Kidney (tissue), 14 donors: ENCODE data around the gene KIAA1671. TPM values are rescaled to one million over a fixed set of nuclear protein-coding genes. Genes with fewer than 3 reads are reported as not detected.

Source experiments
- DNase-seq, 5 donors: peaks; one replicate each; pipeline ENCODE4 v3.0.0-alpha.2; 2013 to 2020
- FAIRE-seq: peaks from 2 replicates; lab custom pipeline; 2012; peaks lifted over from hg19 to GRCh38; lab: Jason Lieb, UNC
- H3K27ac ChIP-seq, 2 donors: one replicate each; pipeline ENCODE4 v1.7.0; 2013; ENCODE audit warnings: low read depth in 2 of 2, low read length in 2 of 2, inconsistent platforms in 1 of 2
- H3K27me3 ChIP-seq: one replicate; pipeline ENCODE4 v1.7.1; 2013; ENCODE audit warnings: low read length, inconsistent platforms; ENCODE audit not compliant: control insufficient read depth, insufficient read depth
- H3K36me3 ChIP-seq, 3 donors: one replicate each; pipeline versions ENCODE4 v1.7.0 to v1.7.1; 2013; ENCODE audit warnings: low read length in 3 of 3, control low read depth in 1 of 3, inconsistent platforms in 1 of 3; ENCODE audit not compliant: insufficient read depth in 3 of 3, control insufficient read depth in 2 of 3
- H3K4me1 ChIP-seq, 3 donors: one replicate each; pipeline versions ENCODE4 v1.7.0 to v1.7.1; 2013; ENCODE audit warnings: low read length in 3 of 3, inconsistent platforms in 1 of 3, low read depth in 1 of 3; ENCODE audit not compliant: control insufficient read depth in 2 of 3, insufficient read depth in 2 of 3
- H3K4me3 ChIP-seq, 3 donors: one replicate each; pipeline versions ENCODE4 v1.7.0 to v1.8.1; 2013; ENCODE audit warnings: low read length in 3 of 3, control low read depth in 1 of 3, inconsistent platforms in 1 of 3
- H3K9ac ChIP-seq, 3 donors: one replicate each; pipeline versions ENCODE4 v1.7.0 to v1.7.1; 2013; ENCODE audit warnings: low read length in 3 of 3, control low read depth in 1 of 3, inconsistent platforms in 1 of 3
- H3K9me3 ChIP-seq, 3 donors: one replicate each; pipeline versions ENCODE4 v1.7.0 to v1.7.1; 2013; ENCODE audit warnings: low read length in 3 of 3, control low read depth in 1 of 3, inconsistent platforms in 1 of 3; ENCODE audit not compliant: control insufficient read depth in 2 of 3, insufficient read depth in 1 of 3
- CTCF ChIP-seq: IDR thresholded peaks from 3 replicates; pipeline ENCODE4 v1.5.1; 2012; ENCODE audit warnings: mild to moderate bottlenecking, moderate library complexity, borderline replicate concordance; ENCODE audit not compliant: insufficient read depth; ENCODE audit errors: extremely low read depth
- intact Hi-C: fragments of 100-400 bp; cut with DNase I; formaldehyde crosslinking; loops from one replicate; pipeline ENCODE4 v1.11.1; 2022
- polyA plus RNA-seq: library from polyadenylated mRNA; stranded (reverse); fragments of 350-450 nt; fragmentation: Illumina TruSeq; extraction: RNeasy Lipid Tissue Mini Kit (QIAGEN cat#74804); gene quantifications from one replicate; pipeline ENCODE4 v1.2.3, GENCODE V29; 2014; ENCODE audit warnings: low read depth, low replicate concordance; ENCODE audit not compliant: insufficient read depth
- total RNA-seq: library from RNA; stranded (reverse); fragmentation: NEBNext Ultra II Directional; extraction: Animal tissue kit (Norgen Biotek cat#: 25700); gene quantifications from one replicate; pipeline ENCODE4 v1.2.1, GENCODE V29; 2021
- donor health status: control.
- donor health status: control.
- donor health status: control.
- donor health status: control.
- donor health status: control.
- donor health status: DM: yes; HTN: yes; CAD: no.
- donor health status: Normal renal cell carcinoma (clear cell type).

KIAA1671 gene
- total and polyA plus RNA-seq, 2 donors from 2014 or later, result 7.3 to 65.2 TPM

- FAIRE-seq, result no peak
- TF ChIP-seq CTCF, result no peak
- H3K27ac ChIP-seq, result no peak overlapping the region
Observed at GRCh38 chr22:24964441-24964840, 11.9 kb downstream of the KIAA1671 start.

GRCh38 chr22:24965822-24966626, 13.5 kb downstream of the KIAA1671 start:
- FAIRE-seq (no peak), DNase-seq (peak in 2 of 5 donors; percentile 31 to 86)
- H3K36me3 ChIP-seq, result no peaks in the 10 kb centered on the region
- H3K27ac ChIP-seq, result peak overlapping the region; percentile 30 to 55
- no peak overlapping the region for H3K4me3 ChIP-seq
- no peaks in the 10 kb centered on the region for H3K27me3 ChIP-seq
- TF ChIP-seq CTCF, result no peak
- H3K9ac ChIP-seq, result no peak overlapping the region
- H3K4me1 ChIP-seq, result peaks cover 0 to 22% (median 19%) of the 10 kb centered on the region in 3 donors
- intact Hi-C loops, result no loop called here
- H3K9me3 ChIP-seq, result no peaks in the 10 kb centered on the region

More at GRCh38 chr22:24964441-24964840, 11.9 kb downstream of the KIAA1671 start:
- intact Hi-C loops, result no loop called here
- no peak for DNase-seq
- Histone ChIP-seq H3K4me3 (no peak overlapping the region), H3K9ac (no peak overlapping the region), H3K27me3 (no peaks in the 10 kb centered on the region), H3K4me1 (peaks cover 0 to 19% (median 14%) of the 10 kb centered on the region in 3 donors), H3K9me3 (no peaks in the 10 kb centered on the region), H3K36me3 (no peaks in the 10 kb centered on the region)

GRCh38 chr22:24968066-24968561, 15.6 kb downstream of the KIAA1671 start:
- Histone ChIP-seq H3K4me1 (peaks cover 0 to 22% (median 16%) of the 10 kb centered on the region in 3 donors), H3K4me3 (no peak overlapping the region), H3K9me3 (no peaks in the 10 kb centered on the region), H3K36me3 (no peaks in the 10 kb centered on the region), H3K27me3 (no peaks in the 10 kb centered on the region), H3K27ac (peak overlapping the region in 1 of 2 donors; percentile 3), H3K9ac (no peak overlapping the region)
- FAIRE-seq, result no peak
- intact Hi-C loops, result no loop called here
- peak in 1 of 5 donors; percentile 31 for DNase-seq
- TF ChIP-seq CTCF, result no peak
